Sigmoid colon (tissue), 4 donors: ENCODE results near the gene SYAP1.

ENCODE experiments used
- EP300 ChIP-seq, 4 donors: sonication (generic); formaldehyde crosslinking; IDR thresholded peaks; one replicate each; pipeline ENCODE4 v1.6.1; 2017; ENCODE audit warnings: antibody characterized with exemption in 4 of 4
- POLR2A ChIP-seq, 2 donors: fragments of 450-650 bp; IDR thresholded peaks; one replicate each; pipeline ENCODE4 v1.6.1; 2016; ENCODE audit warnings: antibody characterized with exemption in 2 of 2, mild to moderate bottlenecking in 2 of 2, moderate library complexity in 2 of 2
- TF ChIP-seq, protein P1 (sequence below), 4 experiments: fragments of 450-650 bp in 3 of 4; fragments of 200-600 bp in 1 of 4; IDR thresholded peaks; one replicate each; pipeline ENCODE4 v1.5.1; 2016 to 2019; ENCODE audit warnings: antibody characterized with exemption in 4 of 4, mild to moderate bottlenecking in 3 of 4, moderate library complexity in 2 of 4

DNA sequence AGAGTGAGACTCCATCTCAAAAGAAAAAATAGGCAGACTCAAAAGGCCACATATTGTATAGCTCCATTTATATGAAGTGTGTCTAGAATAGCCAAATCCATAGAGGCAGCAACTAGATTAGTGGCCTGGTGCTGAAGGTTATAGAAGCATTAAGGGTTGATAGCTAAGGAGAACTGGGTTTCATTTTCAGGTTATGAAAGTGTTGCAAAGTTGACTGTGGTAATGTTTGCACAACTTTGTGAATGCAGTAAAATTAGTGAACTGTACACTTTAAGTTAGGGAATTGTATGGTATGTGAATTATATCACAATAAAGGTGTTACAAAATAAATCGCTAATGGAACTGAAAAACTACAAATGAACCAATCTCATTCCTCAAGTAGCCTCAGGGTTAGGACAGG is 95.2 kb downstream of the SYAP1 start:
- TF ChIP-seq, protein P1, sequence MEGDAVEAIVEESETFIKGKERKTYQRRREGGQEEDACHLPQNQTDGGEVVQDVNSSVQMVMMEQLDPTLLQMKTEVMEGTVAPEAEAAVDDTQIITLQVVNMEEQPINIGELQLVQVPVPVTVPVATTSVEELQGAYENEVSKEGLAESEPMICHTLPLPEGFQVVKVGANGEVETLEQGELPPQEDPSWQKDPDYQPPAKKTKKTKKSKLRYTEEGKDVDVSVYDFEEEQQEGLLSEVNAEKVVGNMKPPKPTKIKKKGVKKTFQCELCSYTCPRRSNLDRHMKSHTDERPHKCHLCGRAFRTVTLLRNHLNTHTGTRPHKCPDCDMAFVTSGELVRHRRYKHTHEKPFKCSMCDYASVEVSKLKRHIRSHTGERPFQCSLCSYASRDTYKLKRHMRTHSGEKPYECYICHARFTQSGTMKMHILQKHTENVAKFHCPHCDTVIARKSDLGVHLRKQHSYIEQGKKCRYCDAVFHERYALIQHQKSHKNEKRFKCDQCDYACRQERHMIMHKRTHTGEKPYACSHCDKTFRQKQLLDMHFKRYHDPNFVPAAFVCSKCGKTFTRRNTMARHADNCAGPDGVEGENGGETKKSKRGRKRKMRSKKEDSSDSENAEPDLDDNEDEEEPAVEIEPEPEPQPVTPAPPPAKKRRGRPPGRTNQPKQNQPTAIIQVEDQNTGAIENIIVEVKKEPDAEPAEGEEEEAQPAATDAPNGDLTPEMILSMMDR (IDR thresholded peaks at IDR 0.05) = no peak
- TF ChIP-seq EP300 (IDR thresholded peaks at IDR 0.05) (no peak), POLR2A (IDR thresholded peaks at IDR 0.05) (no peak)
